ENCODE measurements around the gene HOXD3. TPM values are rescaled to one million over a fixed set of nuclear protein-coding genes. Genes with fewer than 3 reads are reported as not detected.
A peak's percentile ranks its signal among the peaks of the same experiment; 100 is the strongest.

HOXD3 gene
- total and polyA plus RNA-seq, 5 experiments from 2014 or later, result not detected

GRCh38 chr2:176206136-176206535, 49.0 kb downstream of the HOXD3 start:
- POLR2A ChIA-PET, result no interaction called here
- no peak overlapping the region for H3K4me3 Mint-ChIP-seq
- DNase-seq (no peak), ATAC-seq (no peak)
- peaks cover 0 to 10% (median 0%) of the 10 kb centered on the region in 9 donors for H3K9me3 Mint-ChIP-seq
- no peaks in the 10 kb centered on the region for H3K4me1 Mint-ChIP-seq
- peaks cover 0 to 4% (median 0%) of the 10 kb centered on the region in 3 donors for H3K36me3 Mint-ChIP-seq
- peaks cover 12 to 45% (median 24%) of the 10 kb centered on the region in 5 donors for H3K27me3 Mint-ChIP-seq
- H3K27ac Mint-ChIP-seq, result peak overlapping the region in 1 of 10 donors; percentile 34

GRCh38 chr2:176206682-176207081, 49.6 kb downstream of the HOXD3 start:
- Mint-ChIP-seq H3K27ac (no peak overlapping the region), H3K27me3 (peaks cover 14 to 51% (median 25%) of the 10 kb centered on the region in 5 donors), H3K4me3 (no peak overlapping the region), H3K9me3 (peaks cover 0 to 10% (median 0%) of the 10 kb centered on the region in 9 donors), H3K4me1 (no peaks in the 10 kb centered on the region), H3K36me3 (peaks cover 0 to 4% (median 0%) of the 10 kb centered on the region in 3 donors)
- ATAC-seq, result no peak
- no peak for DNase-seq
- POLR2A ChIA-PET, result no interaction called here

GRCh38 chr2:176211110-176211509, 54.0 kb downstream of the HOXD3 start:
- Mint-ChIP-seq H3K4me3 (no peak overlapping the region), H3K9me3 (no peaks in the 10 kb centered on the region), H3K36me3 (no peaks in the 10 kb centered on the region), H3K27me3 (peaks cover 10 to 36% (median 18%) of the 10 kb centered on the region in 5 donors), H3K27ac (no peak overlapping the region), H3K4me1 (no peaks in the 10 kb centered on the region)
- ATAC-seq (no peak), DNase-seq (no peak)
- POLR2A ChIA-PET, result no interaction called here

- POLR2A ChIA-PET, result no interaction called here
- no peak overlapping the region for H3K4me3 Mint-ChIP-seq
- ATAC-seq, result no peak
- DNase-seq, result no peak
- H3K36me3 Mint-ChIP-seq, result no peaks in the 10 kb centered on the region
- peaks cover 10 to 36% (median 16%) of the 10 kb centered on the region in 5 donors for H3K27me3 Mint-ChIP-seq
- H3K27ac Mint-ChIP-seq, result no peak overlapping the region
- no peaks in the 10 kb centered on the region for H3K9me3 Mint-ChIP-seq
- H3K4me1 Mint-ChIP-seq, result no peaks in the 10 kb centered on the region
These were observed 55.2 kb downstream of the HOXD3 start for GRCh38 chr2:176212276-176212675.

DNA sequence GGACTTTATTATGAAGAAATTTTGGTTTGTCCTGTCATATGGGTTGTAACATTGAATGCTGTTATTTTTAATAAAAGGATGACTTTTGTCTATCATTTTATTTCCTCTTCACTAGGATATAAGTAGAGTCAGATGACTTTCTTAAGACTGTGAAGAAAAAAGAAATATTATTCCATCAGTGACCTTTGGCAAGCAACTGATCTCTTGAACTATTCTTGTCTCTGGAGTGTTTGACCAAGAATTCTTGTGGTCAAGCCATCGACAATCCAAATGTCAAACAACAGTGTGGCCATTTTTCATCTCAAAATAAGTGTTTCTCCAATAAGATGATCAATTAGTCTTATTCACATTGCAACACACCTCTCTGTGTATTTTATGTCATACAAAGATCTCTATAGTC, 56.3 kb downstream of the HOXD3 start:
- POLR2A ChIA-PET, result no interaction called here
- no peaks in the 10 kb centered on the region for H3K4me1 Mint-ChIP-seq
- no peaks in the 10 kb centered on the region for H3K9me3 Mint-ChIP-seq
- peaks cover 10 to 36% (median 16%) of the 10 kb centered on the region in 5 donors for H3K27me3 Mint-ChIP-seq
- DNase-seq (no peak), ATAC-seq (no peak)
- no peaks in the 10 kb centered on the region for H3K36me3 Mint-ChIP-seq
- no peak overlapping the region for H3K4me3 Mint-ChIP-seq
- no peak overlapping the region for H3K27ac Mint-ChIP-seq

Small RNA genes lying within 50 kb of the gene (microRNA-seq; reads per million reads assigned to microRNA genes)
- 2.4 reads per million for gene MIR10B (ENCODE audit: borderline microRNAs expressed)

Other genes starting within 250 kb of the HOXD3 start
- 10 to 100 TPM; 28.1 to 29.3 TPM for gene LNPK, start 155.0 kb upstream of the HOXD3 start, total RNA-seq
- gene LNPK, start 155.0 kb upstream of the HOXD3 start, polyA plus RNA-seq, result 10 to 100 TPM; 12.1 to 19.5 (median 13.5) TPM
- not detected for gene EVX2, start 73.3 kb upstream of the HOXD3 start, total RNA-seq
- gene EVX2, start 73.3 kb upstream of the HOXD3 start, polyA plus RNA-seq, result not detected
- gene HOXD13, start 64.6 kb upstream of the HOXD3 start, total RNA-seq, result not detected
- not detected for gene HOXD13, start 64.6 kb upstream of the HOXD3 start, polyA plus RNA-seq
- gene HOXD12, start 57.5 kb upstream of the HOXD3 start, total RNA-seq, result not detected
- not detected for gene HOXD12, start 57.5 kb upstream of the HOXD3 start, polyA plus RNA-seq
- gene HOXD11, start 50.0 kb upstream of the HOXD3 start, total RNA-seq, result not detected
- gene HOXD11, start 50.0 kb upstream of the HOXD3 start, polyA plus RNA-seq, result not detected
- gene HOXD10, start 40.5 kb upstream of the HOXD3 start, total RNA-seq, result not detected
- not detected for gene HOXD10, start 40.5 kb upstream of the HOXD3 start, polyA plus RNA-seq
- not detected for gene HOXD9, start 34.6 kb upstream of the HOXD3 start, total RNA-seq
- gene HOXD9, start 34.6 kb upstream of the HOXD3 start, polyA plus RNA-seq, result not detected
- gene HOXD8, start 27.6 kb upstream of the HOXD3 start, total RNA-seq, result not detected
- not detected for gene HOXD8, start 27.6 kb upstream of the HOXD3 start, polyA plus RNA-seq
- not detected for gene HOXD4, start 5.8 kb upstream of the HOXD3 start, total RNA-seq
- not detected for gene HOXD4, start 5.8 kb upstream of the HOXD3 start, polyA plus RNA-seq
- not detected for gene HOXD1, start 31.4 kb downstream of the HOXD3 start, total RNA-seq
- gene HOXD1, start 31.4 kb downstream of the HOXD3 start, polyA plus RNA-seq, result not detected
- gene MTX2, start 112.1 kb downstream of the HOXD3 start, total RNA-seq, result 10 to 100 TPM in 1 of 2 experiments, 1 to 10 TPM in 1; 8.3 to 11.3 TPM
- 10 to 100 TPM; 16.5 to 20.0 (median 19.2) TPM for gene MTX2, start 112.1 kb downstream of the HOXD3 start, polyA plus RNA-seq

Measured in naive thymus-derived CD8-positive, alpha-beta T cell (primary cell).